GM12878 (cell line): ENCODE results near the gene MSLN.
A peak's percentile ranks its signal among the peaks of the same experiment; 100 is the strongest.

Source experiments
- BHLHE40 ChIP-seq, 2 experiments: fragments of 450-650 bp in 1 of 2; IDR thresholded peaks; 2 replicates each; pipeline ENCODE4 v1.6.1; 2011 to 2017; ENCODE audit warnings: low read depth in 2 of 2, borderline replicate concordance in 1 of 2, improper control_type of control experiment in 1 of 2, low read length in 1 of 2, mild to moderate bottlenecking in 1 of 2
- BRCA1 ChIP-seq: IDR thresholded peaks from 2 replicates; pipeline ENCODE4 v1.6.1; 2011; ENCODE audit warnings: low read depth, low read length, improper control_type of control experiment
- CEBPB ChIP-seq, 2 experiments: fragments of 150-350 bp in 1 of 2; IDR thresholded peaks; 2 replicates each; pipeline ENCODE4 v1.6.1; 2012 to 2014; ENCODE audit warnings: low read depth in 2 of 2, low read length in 2 of 2, borderline replicate concordance in 1 of 2, inconsistent platforms in 1 of 2
- CREM ChIP-seq: IDR thresholded peaks from 2 replicates; pipeline ENCODE4 v1.6.1; 2014; ENCODE audit warnings: antibody characterized with exemption, low read depth
- CTCF ChIP-seq, 3 experiments: IDR thresholded peaks in 2 of 3; conservative IDR thresholded peaks in 1 of 3; 2 replicates each; pipeline ENCODE4 v1.5.1; 2011; ENCODE audit warnings: low read depth in 3 of 3, low read length in 3 of 3, mild to moderate bottlenecking in 3 of 3, control low read depth in 2 of 3, moderate library complexity in 2 of 3, inconsistent platforms in 1 of 3, mixed read lengths in 1 of 3; ENCODE audit not compliant: control insufficient read depth in 2 of 3, insufficient read depth in 1 of 3; ENCODE audit errors: extremely low read depth in 1 of 3
- E2F4 ChIP-seq: IDR thresholded peaks from 2 replicates; pipeline ENCODE4 v1.6.1; 2012; ENCODE audit warnings: low read depth, low read length, improper control_type of control experiment
- EZH2 ChIP-seq: IDR thresholded peaks from 2 replicates; pipeline ENCODE4 v1.6.1; 2012; ENCODE audit warnings: low read depth, mild to moderate bottlenecking, control low read depth, inconsistent platforms, low read length, borderline replicate concordance; ENCODE audit not compliant: control insufficient read depth
- HDAC2 ChIP-seq: fragments of 200-600 bp; sonication (generic); IDR thresholded peaks from 2 replicates; pipeline ENCODE4 v1.6.1; 2017
- JUND ChIP-seq: IDR thresholded peaks from 2 replicates; pipeline ENCODE4 v1.6.1; 2012; ENCODE audit warnings: low read depth, mild to moderate bottlenecking, low read length, improper control_type of control experiment, moderate library complexity
- POLR2A ChIP-seq: IDR thresholded peaks from 2 replicates; pipeline ENCODE4 v1.6.1; 2011; ENCODE audit warnings: low read depth, mild to moderate bottlenecking, low read length
- ZBTB33 ChIP-seq: fragments of 450-650 bp; IDR thresholded peaks from 2 replicates; pipeline ENCODE4 v1.6.1; 2017; ENCODE audit warnings: mild to moderate bottlenecking
- ZNF274 ChIP-seq: IDR thresholded peaks from one replicate; pipeline ENCODE4 v1.8.0; 2011; ENCODE audit not compliant: insufficient read length, insufficient read depth

- TF ChIP-seq ZNF274 (no peak), BRCA1 (no peak), EZH2 (no peak), CTCF (IDR thresholded peaks at IDR 0.05 in 2 of 3, conservative IDR thresholded peaks at IDR 0.05 in 1 of 3; ENCODE audit: control insufficient read depth in 2 of 3, extremely low read depth in 1 of 3, insufficient read depth in 1 of 3, low read depth in 3 of 3, low read length in 3 of 3) (no peak), ZBTB33 (no peak), E2F4 (no peak), JUND (no peak), BHLHE40 (IDR thresholded peaks at IDR 0.05; ENCODE audit: borderline replicate concordance in 1 of 2, low read depth in 2 of 2, low read length in 1 of 2) (no peak), HDAC2 (no peak), CEBPB (IDR thresholded peaks at IDR 0.05; ENCODE audit: borderline replicate concordance in 1 of 2, low read depth in 2 of 2, low read length in 2 of 2) (no peak), POLR2A (peak; percentile 34), CREM (no peak)
Observed at GRCh38 chr16:800834-801511, 40.4 kb downstream of the MSLN start.
